NCI-H524 treated with DMSO at 0.1 percent for 48 hours (cell line): ENCODE results near the gene COL11A2.
"Not testable (repeated sequence)": the region's sequence is repeated elsewhere in the genome, so short reads cannot be mapped to it uniquely, and the experiment has no call there.

Experiments used
- DNase-seq: peaks from one replicate; lab custom pipeline; 2025; lab: John Stamatoyannopoulos, UW

The COL11A2 gene

DNA sequence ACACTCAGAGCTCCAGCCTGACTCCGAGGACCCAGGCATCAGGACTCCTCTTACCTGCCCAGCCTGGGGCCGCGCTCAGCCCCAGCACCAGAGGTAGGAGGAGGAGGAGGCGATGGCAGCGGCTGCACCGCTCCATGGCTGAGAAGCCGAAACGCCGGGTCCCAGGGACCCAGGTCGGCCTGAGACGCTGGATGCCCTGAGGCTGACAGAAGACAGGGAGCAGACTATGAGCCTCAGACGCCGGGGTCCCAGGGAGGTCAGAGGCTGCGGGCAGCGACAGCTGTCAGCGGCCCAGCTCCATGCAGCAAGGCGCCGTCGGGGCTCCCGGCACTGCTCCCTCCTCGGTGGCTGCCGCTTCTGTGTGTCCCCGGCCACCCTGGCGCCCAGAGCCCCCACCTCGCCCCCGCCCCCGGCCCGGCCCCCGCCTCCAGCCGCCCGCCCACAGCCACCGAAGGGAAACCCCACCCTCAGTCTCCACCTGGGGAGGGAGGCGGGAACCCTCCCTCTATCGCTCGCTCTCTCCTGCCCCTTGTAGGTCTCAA is at the start of gene COL11A2:
Gene COL11A2, minus strand, starts transcription at position 363 of the 542 bp plus-strand sequence. Its CDS starts 227 bp downstream, at position 136.
- no peak for DNase-seq

DNA sequence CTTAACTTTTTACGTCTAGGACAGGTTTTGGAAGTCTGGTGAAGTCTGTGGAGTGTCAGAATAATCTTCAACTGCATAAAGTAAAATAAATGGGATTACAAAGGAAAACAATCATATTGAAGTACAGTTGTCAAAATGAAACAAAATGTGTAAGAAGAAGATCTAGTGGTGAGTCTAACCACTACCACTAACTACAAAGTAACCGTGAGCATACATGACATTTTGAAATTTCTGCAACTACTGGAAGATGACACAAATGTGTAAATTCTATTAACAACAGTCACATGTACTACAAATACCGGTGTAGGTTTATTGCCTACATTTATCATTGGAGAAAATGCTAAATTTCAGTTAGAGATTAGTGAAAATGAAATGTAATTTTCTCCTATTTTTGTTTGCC is 49.7 kb upstream of the COL11A2 start:
- no peak for DNase-seq

DNA sequence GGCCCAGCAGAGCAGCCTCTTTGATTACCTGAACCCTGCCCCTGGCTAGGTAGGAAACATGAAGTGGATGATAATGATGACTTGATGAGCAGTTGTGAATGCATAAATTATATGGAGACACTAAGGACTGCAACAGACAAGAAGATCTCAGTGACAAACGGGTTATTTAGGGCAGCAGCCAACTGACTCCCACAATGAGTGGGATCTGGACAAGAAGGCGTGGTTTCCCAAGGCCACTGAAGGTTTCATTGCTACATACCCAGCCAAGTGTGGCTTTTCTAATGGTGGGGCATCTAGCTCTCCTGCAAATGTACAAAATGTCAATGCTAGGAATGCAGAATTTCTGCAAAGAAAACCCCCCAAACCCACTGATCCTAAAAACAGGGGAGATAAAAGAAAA is 45.5 kb upstream of the COL11A2 start:
- no peak for DNase-seq

DNA sequence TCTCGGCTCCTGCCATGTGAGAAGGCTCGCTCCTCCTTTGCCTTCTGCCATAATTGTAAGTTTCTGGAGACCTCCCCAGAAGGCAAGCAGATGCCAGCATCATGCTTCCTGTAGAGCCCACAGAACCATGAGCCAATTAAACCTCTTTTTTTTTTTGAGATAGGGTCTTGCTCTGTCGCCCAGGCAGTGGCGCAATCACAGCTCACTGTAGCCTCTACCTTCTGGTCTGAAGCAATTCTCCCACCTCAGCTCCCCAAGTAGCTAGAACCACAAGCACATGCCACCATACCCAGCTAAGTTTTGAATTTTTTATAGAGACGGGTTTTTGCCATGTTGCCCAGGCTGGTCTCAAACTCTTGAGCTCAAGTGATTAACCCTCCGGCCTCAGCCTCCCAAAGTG is 44.6 kb upstream of the COL11A2 start:
- no peak for DNase-seq

DNA sequence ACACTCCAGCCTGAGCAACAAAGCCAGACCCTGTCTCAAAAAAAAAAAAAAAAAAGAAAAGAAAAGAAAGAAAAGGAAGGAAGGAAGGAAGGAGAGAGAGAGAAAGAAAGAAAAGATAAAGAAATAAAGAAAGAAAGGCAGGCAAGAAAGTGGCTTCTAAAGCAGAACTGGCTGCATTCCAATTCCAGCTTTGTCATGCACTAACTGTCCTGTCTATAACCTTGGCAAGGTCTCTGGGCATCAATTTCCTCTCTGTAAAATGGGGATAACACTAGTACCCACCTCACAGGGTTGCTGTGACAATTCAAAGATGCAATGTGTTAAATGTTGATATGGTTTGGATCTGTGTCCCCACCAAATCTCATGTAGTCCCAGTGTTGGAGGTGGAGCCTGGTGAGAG is 44.1 kb upstream of the COL11A2 start:
- DNase-seq = no peak

DNA sequence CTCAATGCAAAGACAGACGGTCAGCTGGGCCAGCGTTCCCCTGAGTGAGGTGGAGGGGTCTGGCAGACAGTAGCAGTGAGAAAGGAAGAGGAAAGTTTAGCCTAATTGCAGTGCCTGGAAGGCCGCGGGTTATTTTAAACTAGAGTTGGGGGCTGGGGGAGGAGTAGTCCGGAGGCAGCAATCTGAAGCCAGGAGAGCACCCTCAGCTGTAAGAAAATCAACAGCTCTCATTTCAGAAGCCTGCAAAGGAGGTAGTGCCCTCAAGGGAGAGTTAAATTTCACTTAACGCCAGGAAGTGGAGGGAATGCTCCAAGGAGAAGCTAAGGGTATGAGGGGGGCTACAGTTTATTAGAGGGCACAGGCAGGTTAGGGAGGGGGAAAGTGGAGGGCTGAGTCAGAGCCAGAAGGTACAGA is 43.0 kb upstream of the COL11A2 start:
- no peak for DNase-seq

DNA sequence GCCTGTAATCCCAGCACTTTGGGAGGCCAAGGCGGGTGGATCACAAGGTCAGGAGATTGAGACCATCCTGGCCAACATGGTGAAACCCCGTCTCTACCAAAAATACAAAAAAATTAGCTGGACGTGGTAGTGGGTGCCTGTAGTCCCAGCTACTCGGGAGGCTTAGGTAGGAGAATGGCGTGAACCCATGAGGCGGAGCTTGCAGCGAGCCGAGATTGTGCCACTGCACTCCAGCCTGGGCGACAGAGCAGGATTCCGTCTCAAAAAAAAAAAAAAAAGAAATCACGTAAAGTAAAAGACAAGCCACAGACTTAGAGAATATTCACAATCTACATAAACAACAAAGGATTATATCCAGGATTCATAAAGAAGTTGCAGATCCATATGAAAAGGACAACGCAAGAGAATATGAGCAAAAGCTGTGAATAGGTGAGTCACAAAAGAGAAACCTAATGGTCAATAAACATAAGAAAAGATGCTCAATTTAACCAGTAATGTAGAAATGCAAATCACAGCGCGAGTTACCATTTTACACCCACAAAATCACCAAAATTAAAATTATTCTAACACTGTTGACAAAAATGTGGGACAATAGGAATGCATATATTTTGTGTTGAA is 34.3 kb upstream of the COL11A2 start:
- DNase-seq = not testable (repeated sequence)

DNA sequence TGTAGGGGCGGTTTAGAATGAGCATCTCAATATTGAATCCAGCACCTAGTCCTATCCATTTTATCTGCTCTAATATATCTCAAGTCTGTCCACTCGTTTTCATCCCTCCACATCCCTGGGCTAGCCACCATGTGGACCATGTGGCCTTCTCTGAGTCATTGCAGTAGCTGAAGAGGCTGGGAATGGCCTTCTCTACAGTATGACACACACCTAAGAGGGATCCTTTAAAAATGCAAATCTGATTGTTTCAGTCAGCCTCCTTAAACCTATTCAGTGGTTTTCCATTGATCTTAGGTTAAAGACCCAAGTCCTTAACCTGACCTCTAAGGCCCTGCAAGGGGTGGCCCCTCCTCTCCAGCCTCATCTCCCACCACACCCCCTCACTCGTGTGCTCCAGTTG is 25.4 kb upstream of the COL11A2 start:
- no peak for DNase-seq

DNA sequence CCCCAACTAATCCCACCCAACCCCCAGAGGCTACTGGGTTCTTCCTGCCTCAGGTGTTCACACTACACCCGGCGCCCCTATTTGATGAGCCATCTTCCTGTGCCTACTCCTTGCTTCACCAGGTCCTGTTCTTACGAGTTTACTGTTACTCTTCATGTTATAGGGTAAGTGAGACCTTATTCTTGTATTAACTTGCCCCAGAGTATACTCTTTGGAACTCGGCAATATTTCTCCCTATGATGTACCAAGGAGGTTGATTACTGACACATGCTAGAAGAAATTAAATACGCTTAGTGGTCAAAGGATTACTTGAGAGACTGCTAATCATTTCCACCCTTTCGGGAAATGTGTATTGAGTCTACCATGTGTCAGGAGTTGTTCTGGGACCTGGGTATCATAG is 25.0 kb upstream of the COL11A2 start:
- no peak for DNase-seq

DNA sequence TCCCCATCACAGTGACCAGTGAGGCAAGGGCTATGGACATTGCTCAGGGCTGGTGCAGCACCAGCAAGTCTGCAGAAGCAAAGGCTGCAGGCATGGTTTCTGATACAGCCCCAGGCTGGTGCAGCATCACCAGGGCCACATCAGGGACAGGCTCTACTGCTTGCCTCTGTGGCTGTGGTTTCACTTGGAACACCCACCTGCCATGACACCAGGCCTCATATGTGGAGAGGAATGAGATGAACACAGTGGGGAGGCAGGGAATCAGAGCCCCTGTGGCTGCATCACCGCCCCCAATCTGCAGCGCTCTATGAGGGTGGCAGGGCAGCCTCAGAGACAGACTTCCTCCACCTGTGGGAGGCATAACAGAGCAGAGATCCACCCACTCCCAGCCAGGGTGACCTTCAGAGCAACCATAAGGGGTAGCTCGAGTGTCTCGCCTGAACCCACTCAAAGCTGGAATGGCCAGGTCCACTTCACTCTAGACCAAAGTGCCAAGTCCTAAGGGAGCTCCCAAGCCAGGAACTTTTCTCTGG is 23.9 kb upstream of the COL11A2 start:
- no peak for DNase-seq

DNA sequence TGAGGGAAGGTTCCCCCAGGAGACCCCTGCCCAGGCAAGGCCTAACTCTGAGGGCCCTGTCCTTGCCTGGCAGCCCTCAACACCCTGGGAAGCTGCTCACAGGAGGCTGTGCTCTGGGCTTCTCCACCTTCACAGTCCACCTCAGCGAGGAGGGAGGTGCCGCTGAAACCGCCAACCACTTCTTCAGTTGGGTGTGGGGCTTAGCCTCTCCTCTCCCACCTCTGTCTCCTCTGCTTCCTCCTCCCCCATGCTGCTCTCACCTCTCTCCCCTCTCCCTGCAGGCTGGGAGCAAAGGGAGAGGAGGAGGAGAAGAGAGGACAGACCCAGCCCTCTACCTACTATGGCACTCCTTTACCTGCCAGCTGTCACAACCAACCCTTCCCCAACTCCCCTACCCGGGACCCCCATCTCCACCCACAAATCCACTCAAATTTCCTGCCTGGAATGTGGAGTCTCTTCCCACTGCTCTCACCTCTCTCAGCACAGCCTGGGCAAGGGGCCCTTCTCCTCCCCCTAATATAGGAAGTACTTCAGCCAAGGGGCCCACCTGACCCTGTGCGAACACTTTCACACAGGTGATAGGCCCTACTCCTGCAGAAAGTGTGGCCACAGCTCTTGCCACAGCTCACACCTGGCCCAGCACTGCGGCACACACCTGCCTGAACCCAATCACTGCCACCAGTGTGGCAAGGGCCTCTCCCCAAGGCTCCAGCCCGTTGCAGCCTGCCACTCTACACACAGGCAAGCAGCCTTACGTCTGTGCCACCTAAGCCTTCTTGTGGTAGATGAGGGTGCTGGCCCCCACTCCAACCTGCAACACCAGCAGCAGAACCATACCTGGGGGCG is 23.2 kb upstream of the COL11A2 start:
- no peak for DNase-seq

DNA sequence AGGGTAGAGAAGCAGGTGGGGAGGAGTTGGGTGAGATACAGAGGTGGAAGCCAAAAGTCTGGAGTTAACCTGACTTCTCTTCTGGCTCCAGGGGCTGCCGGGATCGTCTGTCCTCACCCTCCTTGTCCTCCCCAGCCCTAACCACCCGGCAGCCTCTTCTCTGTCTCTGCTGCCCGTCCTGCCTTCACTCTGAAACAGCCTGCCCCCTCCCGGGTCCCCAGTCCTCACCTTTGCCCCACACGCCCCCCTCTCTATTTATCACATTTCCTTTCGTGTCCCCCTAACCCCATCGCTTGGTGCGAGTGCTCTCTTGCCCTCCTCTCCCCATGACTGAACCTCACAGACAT is 21.7 kb upstream of the COL11A2 start:
- DNase-seq = no peak

DNA sequence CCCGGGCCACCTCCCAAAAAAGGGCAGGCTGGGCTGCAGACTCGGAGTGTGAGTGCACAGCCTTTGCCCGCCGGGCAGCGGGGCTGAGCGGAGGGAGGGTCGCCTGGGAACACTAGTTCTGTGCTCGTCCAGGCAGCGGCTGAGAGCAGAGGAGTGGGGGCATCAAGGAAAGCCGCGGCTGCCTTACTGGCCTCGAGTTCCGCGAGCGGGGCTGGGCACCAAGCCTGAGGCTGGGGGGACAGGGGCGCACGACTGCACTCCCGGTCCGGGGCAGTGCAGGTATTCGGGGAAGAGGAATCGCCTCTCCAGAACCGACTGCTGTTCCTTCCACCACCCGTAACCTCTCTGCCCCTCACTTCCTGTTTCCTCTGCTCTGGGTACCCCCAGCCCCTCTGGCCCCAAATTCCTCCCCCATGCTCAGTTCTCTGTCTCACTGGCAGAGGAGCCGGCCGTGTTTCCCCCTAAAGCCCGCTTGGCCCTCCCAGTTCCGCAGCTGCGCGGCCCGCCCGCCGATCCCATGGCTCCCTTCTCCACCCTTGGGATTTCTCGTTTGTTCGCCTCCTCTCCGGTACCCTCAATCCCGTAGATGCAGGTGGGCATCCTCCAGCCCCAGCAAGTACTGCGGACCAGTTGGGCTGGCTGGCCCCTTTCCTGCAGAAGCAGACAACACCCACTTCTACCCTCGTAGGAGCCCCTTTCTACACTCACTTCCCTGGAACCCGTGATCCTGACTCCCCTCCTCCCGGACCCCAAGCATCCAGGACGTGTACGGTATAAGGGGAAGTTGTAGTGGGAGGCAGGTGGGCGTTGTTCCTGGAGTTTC is 21.1 kb upstream of the COL11A2 start:
- DNase-seq = no peak

DNA sequence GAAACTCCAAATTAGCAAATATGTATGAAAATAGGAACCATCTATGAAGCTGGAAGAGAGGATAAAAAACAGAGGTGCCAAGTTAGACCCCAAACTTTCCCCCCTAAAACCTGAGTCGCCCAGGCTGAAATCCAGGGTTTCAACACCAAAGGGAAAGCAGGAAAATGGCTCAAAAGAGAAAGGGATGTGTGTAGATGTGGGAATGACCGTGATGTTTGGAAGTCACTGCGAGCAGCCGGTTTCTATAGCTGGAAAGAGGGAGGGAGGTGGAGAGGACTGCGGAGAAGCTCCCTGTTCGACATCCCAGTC is 20.5 kb upstream of the COL11A2 start:
- no peak for DNase-seq

DNA sequence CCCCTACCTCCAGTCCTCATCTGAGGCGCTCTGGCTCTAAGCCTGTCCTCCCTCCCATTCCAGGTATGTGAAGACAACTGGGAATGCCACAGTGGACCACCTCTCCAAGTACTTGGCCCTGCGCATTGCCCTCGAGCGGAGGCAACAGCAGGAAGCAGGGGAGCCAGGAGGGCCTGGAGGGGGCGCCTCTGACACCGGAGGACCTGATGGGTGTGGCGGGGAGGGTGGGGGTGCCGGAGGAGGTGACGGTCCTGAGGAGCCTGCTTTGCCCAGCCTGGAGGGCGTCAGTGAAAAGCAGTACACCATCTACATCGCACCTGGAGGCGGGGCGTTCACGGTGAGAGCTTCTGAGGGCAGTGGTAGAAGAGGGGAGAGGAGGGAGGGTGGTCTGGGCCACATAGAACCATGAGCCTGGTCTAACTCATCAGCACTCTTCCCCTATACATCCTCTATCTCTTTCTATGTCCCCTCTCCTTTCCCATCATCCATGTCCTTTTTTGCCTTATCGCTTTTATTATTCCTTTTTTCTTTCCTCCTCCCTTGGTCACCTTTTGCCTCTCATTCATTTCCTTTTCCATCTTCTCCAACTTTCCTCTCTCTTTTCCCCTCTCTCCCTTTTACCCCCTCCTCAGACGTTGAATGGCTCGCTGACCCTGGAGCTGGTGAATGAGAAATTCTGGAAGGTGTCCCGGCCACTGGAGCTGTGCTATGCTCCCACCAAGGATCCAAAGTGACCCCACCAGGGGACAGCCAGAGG is 19.6 kb upstream of the COL11A2 start:
- DNase-seq = no peak

DNA sequence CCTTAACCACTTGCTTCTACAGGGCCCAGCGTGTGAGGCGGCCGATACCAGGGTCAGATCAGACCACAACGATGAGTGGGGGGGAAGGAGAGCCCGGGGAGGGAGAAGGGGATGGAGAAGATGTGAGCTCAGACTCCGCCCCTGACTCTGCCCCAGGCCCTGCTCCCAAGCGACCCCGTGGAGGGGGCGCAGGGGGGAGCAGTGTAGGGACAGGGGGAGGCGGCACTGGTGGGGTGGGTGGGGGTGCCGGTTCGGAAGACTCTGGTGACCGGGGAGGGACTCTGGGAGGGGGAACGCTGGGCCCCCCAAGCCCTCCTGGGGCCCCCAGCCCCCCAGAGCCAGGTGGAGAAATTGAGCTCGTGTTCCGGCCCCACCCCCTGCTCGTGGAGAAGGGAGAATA is 18.9 kb upstream of the COL11A2 start:
- DNase-seq = no peak

DNA sequence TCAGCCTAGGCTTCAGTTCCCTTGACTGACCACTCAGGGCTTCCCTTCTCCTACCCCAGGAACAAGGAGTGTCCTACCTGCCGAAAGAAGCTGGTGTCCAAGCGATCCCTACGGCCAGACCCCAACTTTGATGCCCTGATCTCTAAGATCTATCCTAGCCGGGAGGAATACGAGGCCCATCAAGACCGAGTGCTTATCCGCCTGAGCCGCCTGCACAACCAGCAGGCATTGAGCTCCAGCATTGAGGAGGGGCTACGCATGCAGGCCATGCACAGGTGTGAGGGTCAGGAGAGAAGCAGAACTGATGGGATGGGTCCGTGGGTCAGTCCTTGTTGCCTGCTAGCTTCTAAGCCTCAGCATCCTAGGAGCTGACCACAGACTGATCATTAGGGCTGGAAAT is 17.6 kb upstream of the COL11A2 start:
- no peak for DNase-seq

DNA sequence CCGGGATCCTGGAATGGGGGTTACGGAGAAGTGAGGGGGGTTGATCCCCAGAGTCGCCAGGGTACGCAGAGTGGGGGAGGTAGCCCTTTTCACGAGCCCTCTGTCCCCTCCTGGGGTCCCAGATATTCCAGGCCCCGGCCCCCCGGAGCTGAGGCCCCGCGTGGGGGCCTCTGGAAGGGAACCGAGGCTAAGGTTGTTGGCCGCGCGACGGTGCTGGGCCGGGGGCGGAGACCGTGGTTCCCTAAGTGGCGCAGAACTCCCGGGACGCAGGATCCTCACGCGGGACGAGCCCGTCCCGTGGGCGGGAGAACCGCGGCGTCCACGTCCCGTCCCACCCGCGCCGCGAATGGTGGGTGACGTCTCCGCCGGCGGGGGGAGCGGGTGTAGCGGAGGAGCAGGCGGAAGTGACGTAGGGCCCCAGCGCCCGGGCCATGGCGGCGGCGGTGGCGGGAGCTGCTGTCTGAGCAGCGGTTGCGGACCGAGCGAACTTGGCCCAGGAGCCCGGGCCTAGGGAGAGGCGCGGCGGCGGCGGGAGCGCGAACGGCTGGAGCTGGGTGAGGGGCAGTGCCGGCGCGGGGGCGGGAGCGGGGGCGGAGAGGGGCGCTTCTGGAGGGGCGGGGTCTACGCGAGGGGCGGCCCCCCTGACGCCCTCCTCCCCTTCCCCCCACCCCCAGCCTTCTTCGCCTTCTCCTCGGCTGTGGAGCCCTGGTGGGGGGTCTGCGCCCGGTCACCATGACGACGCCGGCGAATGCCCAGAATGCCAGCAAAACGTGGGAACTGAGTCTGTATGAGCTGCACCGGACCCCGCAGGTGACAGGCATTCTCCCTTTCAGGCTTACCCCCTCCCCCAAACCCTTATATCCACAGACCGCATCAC is 16.1 kb upstream of the COL11A2 start, which contains the start of gene RING1:
Gene RING1, plus strand, starts transcription at position 410 of the 877 bp plus-strand sequence. Its CDS starts 323 bp downstream, at position 733.
- peak; percentile 17 for DNase-seq

DNA sequence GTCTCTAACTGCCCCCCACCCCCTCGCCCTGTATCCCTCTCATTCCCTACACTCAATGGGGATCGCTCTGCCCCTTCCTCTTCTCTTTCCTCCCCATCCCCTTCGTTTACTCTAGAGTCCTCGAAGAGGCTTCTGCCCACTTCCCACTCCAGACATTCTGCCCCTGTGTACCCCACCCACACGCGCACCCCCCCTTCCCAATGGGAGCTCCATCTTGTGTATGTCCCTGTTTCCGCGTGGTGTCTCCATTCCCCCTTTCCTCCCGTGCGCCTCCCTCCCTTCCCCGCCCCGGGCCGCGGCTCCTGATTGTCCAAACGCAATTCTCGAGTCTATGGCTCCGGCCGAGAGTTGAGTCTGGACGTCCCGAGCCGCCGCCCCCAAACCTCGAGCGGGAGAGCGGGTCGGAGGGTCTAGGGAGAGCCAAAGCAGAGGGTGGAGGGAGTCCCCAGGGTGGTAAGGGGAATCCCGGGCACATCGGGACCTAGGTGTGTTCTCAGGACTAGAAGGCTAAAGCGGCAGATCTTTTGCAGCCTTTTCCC is 15.4 kb upstream of the COL11A2 start:
- no peak for DNase-seq

DNA sequence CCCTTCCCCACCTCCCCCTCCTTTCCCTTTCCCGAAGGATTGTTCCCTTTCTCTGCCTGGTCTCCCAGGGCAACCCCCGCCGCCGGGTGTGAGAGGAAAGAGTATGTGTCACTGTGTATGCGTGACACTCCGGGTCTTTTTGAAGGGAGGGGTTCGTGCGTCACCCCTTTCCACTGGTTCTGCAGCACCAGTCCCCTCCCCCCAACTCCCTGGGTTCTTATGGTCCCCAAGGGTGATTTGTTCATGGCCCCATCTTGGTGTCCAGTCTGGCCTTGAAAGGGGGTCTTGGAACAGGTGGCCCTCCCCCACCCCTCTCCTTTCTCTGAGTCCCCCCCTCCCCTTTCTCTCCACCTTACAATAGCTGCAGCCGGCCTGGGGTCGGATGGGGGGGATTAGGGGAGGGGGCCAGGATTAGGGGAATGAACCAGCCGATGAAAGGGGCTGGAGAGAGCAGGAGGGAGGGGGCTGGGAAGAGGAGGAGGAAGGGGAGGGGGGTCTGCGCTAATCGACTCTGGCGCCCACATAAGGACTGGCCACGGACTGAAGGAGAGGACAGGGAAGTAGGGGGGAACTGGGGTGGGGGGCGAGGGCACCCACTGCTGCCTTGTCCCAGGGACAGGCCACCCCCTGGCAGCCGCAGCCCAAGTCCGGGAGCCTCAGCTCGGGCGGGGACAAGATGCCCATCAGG is 14.7 kb upstream of the COL11A2 start:
- DNase-seq = no peak
